Glomerular endothelial cell (primary cell): Measurements from ENCODE around the gene VASN. TPM values are rescaled to one million over a fixed set of nuclear protein-coding genes. Genes with fewer than 3 reads are reported as not detected.

ENCODE experiments used
- DNase-seq: peaks from one replicate; pipeline ENCODE4 v3.0.0-alpha.2; 2011; ENCODE audit warnings: low read depth, low spot score; ENCODE audit errors: extremely low read depth
- total RNA-seq: library from RNA; depleted of rRNA; stranded (reverse); fragments of >200 nt; gene quantifications from 2 replicates; pipeline ENCODE4 v1.2.3, GENCODE V29; 2015

The VASN gene
- total RNA-seq, 1 donor from 2014 or later, result 6.8 TPM

DNA sequence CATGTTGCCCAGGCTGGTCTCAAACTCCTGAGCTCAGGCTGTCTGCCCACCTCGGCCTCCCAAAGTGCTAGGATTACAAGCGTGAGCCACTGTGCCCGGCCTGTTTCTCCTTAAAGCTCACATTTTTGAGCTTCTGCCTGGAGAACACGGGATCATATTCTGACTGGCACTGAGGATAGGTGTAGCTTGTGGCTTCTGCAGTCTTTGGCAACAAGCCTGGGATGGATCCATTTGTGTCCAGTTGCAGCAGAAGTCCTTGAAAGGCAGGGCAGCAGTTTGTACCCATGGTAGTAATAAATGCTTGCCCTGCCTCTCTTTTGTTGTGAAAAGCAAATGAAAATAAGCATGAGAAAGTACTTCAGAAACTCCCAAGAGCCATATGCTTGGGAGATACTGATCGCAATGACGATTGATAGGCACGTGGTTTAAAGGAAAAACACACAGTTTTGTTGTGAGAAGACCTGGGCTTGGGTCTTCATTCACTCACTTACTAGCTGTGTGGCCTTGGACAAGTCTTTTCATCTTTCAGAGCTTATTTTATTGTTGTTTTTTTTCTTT lies 47.8 kb downstream of the VASN start:
- no peak for DNase-seq

- no peak for DNase-seq
Observed at GRCh38 chr16:4420505-4421105, 49.0 kb downstream of the VASN start.

GRCh38 chr16:4425378-4426020 lies 53.9 kb downstream of the VASN start, which contains the start of gene DNAJA3:
TSS of gene DNAJA3 (plus strand) at chr16:4425868. CDS start at chr16:4425882, 14 bp downstream.
- DNase-seq, result peak; percentile 78

GRCh38 chr16:4426021-4426684 lies 54.5 kb downstream of the VASN start:
- no peak for DNase-seq

DNA sequence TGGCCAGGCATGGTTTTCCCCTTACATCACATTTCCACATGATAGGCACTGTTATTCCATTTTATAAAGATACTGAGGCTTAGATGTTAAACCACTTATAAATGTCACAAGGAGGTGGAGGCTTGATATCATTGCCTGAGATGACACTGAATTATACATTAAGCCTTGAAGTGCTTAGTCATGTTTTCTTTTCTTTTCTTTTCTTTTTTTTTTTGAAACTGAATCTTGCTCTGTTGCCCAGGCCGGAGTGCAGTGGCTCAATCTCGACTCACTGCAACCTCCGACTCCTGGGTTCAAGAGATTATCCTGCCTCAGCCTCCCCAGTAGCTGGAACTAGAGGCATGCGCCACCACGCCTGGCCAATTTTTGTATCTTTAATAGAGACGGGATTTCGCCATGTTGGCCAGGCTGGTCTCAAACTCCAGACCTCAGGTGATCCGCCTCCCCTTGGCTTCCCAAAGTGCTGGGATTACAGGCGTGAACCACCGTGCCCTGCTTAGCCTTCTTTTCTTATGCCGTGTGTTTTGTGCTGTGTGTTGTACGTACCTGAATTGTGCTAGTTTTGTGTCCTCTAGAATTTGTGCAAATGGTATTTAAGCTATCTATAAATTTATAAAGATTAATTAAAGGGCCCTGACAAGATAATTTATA lies 55.2 kb downstream of the VASN start:
- no peak for DNase-seq

DNA sequence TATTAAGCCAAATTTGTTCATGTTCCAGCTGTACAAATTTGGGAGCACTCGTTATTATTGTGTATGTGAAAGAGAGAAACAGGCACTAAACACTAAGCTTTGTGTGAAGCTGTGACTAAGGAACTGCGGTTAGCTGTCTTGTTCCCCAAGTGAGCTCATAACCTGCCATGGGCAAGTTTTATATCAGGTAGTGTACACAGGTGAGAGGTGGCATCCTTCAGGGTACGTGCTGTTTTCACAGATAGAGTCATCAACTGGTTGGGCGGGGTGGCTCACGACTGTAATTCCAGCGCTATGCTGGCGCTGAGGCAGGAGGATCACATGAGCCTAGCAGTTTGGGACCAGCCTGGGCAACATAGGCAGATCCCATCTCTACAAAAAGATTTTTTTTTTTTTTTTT lies 56.9 kb downstream of the VASN start:
- no peak for DNase-seq

- no peak for DNase-seq
Observed at GRCh38 chr16:4431023-4431422, 59.4 kb downstream of the VASN start.

Other genes starting within 250 kb of the VASN start
- gene SRL, start 129.8 kb upstream of the VASN start, total RNA-seq, result 0.06 and 0.10 TPM in 2 replicates
- 4.2 and 4.8 TPM in 2 replicates for gene TFAP4, start 98.8 kb upstream of the VASN start, total RNA-seq
- gene GLIS2, start 55.8 kb upstream of the VASN start, total RNA-seq, result 3.1 and 5.9 TPM in 2 replicates
- 35.3 and 57.8 TPM in 2 replicates for gene PAM16, start 20.5 kb upstream of the VASN start, total RNA-seq
- gene CORO7, start 44.7 kb downstream of the VASN start, total RNA-seq, result 79.0 and 96.6 TPM in 2 replicates
- 35.2 and 39.8 TPM in 2 replicates for gene DNAJA3, start 54.0 kb downstream of the VASN start, total RNA-seq
- 48.4 and 51.2 TPM in 2 replicates for gene NMRAL1, start 102.8 kb downstream of the VASN start, total RNA-seq
- 128 and 147 TPM in 2 replicates for gene HMOX2, start 104.5 kb downstream of the VASN start, total RNA-seq
- 24.6 and 27.4 TPM in 2 replicates for gene CDIP1, start 166.9 kb downstream of the VASN start, total RNA-seq
- gene C16orf96, start 184.5 kb downstream of the VASN start, total RNA-seq, result not detected in 2 replicates
- gene UBALD1, start 243.0 kb downstream of the VASN start, total RNA-seq, result 9.9 and 19.7 TPM in 2 replicates